Activated CD8-positive, alpha-beta T cell treated with anti-CD3 and anti-CD28 coated beads, Interleukin-2, amount 10 ng/mL, durations not matched to agents 7 days and 5 days (primary cell): Measurements from ENCODE around the gene KLF6. TPM values are rescaled to one million over a fixed set of nuclear protein-coding genes. Genes with fewer than 3 reads are reported as not detected.

Source experiments
- ATAC-seq: fragments of 150-1000 bp; cut with Tn5 transposase; one replicate; pipeline ENCODE4 v1.10.0; 2021; ENCODE audit warnings: moderate library complexity
- CTCF ChIA-PET: fragments of 350-600 bp; sonication (Branson Sonifier 250); formaldehyde crosslinking; loops from one replicate; lab custom pipeline; 2021; ENCODE audit warnings: antibody characterized with exemption; lab: Charles Lee
- POLR2A ChIA-PET: fragments of 350-600 bp; sonication (Branson Sonifier 250); formaldehyde crosslinking; loops from one replicate; lab custom pipeline; 2021; ENCODE audit warnings: antibody characterized with exemption; lab: Charles Lee
- DNase-seq: peaks from one replicate; pipeline ENCODE4 v3.0.0-alpha.2; 2020
- H3K27ac Mint-ChIP-seq: one replicate; pipeline ENCODE4 v1.8.0; 2021; ENCODE audit warnings: mild to moderate bottlenecking, mixed read lengths
- H3K27me3 Mint-ChIP-seq: one replicate; pipeline ENCODE4 v1.8.0; 2021; ENCODE audit warnings: low read depth, mixed read lengths
- H3K36me3 Mint-ChIP-seq: one replicate; pipeline ENCODE4 v1.8.0; 2021; ENCODE audit warnings: low read depth, mixed read lengths
- H3K4me1 Mint-ChIP-seq: one replicate; pipeline ENCODE4 v1.8.0; 2021; ENCODE audit warnings: low read depth, mixed read lengths
- H3K4me3 Mint-ChIP-seq: one replicate; pipeline ENCODE4 v1.8.0; 2021; ENCODE audit warnings: mild to moderate bottlenecking, mixed read lengths
- H3K9me3 Mint-ChIP-seq: one replicate; pipeline ENCODE4 v1.8.0; 2022; ENCODE audit warnings: mixed read lengths; ENCODE audit not compliant: insufficient read depth
- total RNA-seq, 2 experiments: library from RNA; stranded (reverse); gene quantifications; one replicate each; pipeline ENCODE4 v1.2.3, GENCODE V29; 2021

KLF6 gene
- total RNA-seq, 2 experiments from 2014 or later = 208 to 215 TPM

DNA sequence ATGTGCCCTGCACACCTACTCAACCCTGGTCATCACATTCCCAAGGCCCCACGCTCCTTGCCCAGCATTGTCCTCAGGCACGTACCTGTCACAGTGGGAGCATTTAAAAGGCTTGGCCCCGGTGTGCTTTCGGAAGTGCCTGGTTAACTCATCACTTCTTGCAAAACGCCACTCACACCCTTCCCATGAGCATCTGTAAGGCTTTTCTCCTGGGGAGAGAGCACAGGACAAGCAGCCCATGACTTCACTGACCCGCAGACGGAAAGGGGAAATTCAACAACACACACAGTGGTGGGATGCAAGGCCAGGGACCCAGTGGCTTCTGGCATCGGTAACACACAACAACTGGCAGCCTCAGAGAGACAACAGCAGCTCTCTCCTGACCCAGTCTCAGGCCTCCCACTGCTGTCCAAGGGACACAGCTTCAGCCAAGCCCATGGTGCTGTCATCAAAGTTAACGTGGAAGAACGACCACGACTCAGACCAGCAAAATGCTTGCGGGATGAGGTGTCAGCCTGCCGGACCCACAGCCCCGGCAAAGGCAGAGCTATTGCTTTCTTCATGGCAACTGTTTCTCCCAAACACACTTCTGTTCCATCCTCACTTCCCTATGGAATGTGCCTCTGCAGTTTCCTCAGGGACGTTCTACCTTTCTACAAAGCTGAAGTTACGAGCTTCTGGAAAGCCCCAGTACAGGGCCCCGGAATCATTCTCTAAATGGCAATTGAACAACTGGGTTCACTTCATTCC, 4.8 kb downstream of the KLF6 start:
- POLR2A ChIA-PET = interaction anchor here (0.5 to 6.8 kb wide), 7 partner anchors 16 to 210 kb away, joined by 3 to 658 read pairs (median 112); no protein-coding TSS in a partner anchor
- no peak for DNase-seq
- Mint-ChIP-seq H3K4me3 (peak overlapping the region; percentile 95), H3K4me1 (peaks cover 67% of the 10 kb centered on the region), H3K27ac (peak overlapping the region; percentile 98), H3K27me3 (no peaks in the 10 kb centered on the region), H3K9me3 (no peaks in the 10 kb centered on the region), H3K36me3 (peaks cover 90% of the 10 kb centered on the region)
- no peak for ATAC-seq
- CTCF ChIA-PET = interaction anchor here (0.8 to 0.9 kb wide), 2 partner anchors 49 to 184 kb away, joined by 3 read pairs; no protein-coding TSS in a partner anchor

DNA sequence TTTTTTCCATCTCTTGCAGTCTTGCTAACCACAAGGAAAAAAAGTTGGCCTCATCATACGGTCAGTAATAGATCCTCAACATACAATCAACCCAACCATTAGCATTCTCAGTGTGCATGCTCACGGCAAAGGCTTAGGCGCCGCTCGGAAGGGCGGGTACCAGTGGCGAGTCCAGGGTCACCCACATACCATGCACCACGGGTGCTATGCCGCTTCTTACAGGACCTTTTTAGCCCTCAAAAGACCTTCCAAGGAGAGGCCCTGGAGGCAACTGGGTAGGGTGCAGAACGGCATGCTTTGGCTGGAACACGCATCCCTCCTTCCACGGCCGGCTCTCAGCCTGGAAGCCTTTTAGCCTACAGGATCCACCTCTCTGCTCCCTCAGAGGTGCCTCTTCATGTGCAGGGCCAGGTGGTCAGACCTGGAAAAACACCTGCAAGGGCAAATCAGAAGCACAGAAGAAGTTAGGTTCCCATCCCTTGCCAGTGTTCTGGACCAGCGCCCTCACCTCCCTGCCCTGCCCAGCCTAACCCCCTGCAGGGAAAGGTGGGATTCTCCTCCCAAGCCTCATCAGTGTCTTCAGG, 5.8 kb downstream of the KLF6 start:
- peaks cover 96% of the 10 kb centered on the region for H3K36me3 Mint-ChIP-seq
- no peaks in the 10 kb centered on the region for H3K27me3 Mint-ChIP-seq
- H3K27ac Mint-ChIP-seq = peak overlapping the region; percentile 58
- DNase-seq (no peak), ATAC-seq (no peak)
- no peaks in the 10 kb centered on the region for H3K9me3 Mint-ChIP-seq
- peaks cover 67% of the 10 kb centered on the region for H3K4me1 Mint-ChIP-seq
- peak overlapping the region; percentile 40 for H3K4me3 Mint-ChIP-seq
- ChIA-PET CTCF (interaction anchor here (2.3 kb wide), 1 partner anchor 21 kb away, joined by 9 read pairs; no protein-coding TSS in a partner anchor), POLR2A (interaction anchor here (0.6 to 2.8 kb wide), 3 partner anchors 22 to 50 kb away, joined by 3 to 17 read pairs (median 7); no protein-coding TSS in a partner anchor)

DNA sequence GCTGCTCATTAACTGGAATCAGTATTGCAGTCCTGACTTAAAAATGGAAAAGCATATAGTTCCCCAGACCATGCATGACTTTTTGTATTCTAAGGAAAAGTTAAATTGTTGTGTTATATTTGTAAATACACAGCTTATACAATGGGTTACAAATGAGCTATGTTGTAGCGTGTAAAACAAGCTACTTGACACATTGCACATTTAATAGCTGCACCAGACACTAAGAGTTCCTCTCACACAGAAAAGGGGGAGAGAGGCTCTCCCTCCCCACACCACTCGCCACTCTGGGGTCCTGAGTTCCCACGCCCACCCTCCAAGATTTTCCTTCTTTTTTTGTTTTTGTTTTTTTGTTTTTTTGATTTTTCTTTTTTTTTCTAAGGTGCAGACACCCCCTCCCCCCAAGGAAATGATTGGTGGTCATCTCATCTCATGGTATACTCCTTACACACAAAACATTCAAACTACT, 6.3 kb downstream of the KLF6 start:
- Mint-ChIP-seq H3K4me1 (peaks cover 67% of the 10 kb centered on the region), H3K36me3 (peaks cover 96% of the 10 kb centered on the region), H3K9me3 (no peaks in the 10 kb centered on the region), H3K4me3 (peak overlapping the region; percentile 40), H3K27me3 (no peaks in the 10 kb centered on the region), H3K27ac (peak overlapping the region; percentile 58)
- ChIA-PET CTCF (interaction anchor here (0.6 to 2.3 kb wide), 5 partner anchors 12 to 106 kb away, joined by 3 to 9 read pairs (median 4); no protein-coding TSS in a partner anchor), POLR2A (interaction anchor here (0.6 to 2.8 kb wide), 8 partner anchors 21 to 194 kb away, joined by 3 to 17 read pairs (median 3); no protein-coding TSS in a partner anchor)
- ATAC-seq (no peak), DNase-seq (no peak)

DNA sequence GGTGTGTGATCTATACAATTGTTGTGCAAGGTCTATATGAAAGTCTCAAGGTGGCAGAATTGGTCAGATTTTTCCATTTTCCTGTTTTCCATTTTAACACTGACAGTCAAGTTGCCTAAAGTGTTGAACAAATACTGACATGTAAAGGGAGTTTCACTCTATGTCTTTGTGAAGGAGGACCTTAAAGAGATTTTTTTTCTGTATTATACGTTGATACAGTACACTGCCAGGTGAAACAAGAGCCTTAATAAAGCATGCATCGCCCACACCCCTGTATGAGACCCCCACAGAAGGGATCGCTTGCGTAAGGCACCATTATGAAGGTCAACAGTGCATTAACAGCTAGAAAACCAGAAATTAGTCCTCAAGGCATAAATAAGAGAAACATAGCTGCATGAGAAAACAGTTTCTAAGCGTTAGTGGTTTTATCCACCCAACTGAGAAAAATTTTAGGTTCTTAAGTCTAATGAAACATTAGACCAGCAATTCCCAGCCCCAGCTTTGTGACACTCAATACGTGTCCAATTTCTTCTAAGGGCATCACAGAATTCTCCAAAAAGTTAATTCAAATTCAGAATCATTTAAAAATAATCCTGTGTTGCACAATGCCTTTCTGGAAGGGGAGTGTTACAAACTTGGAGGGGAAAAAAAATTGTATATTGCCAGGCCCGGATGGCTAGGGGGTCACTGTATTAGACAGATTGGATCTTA, 6.9 kb downstream of the KLF6 start:
- CTCF ChIA-PET = interaction anchor here (0.6 to 2.3 kb wide), 7 partner anchors 12 to 106 kb away, joined by 3 to 9 read pairs (median 4); no protein-coding TSS in a partner anchor
- POLR2A ChIA-PET = interaction anchor here (0.8 to 2.8 kb wide), 10 partner anchors 10 to 194 kb away, joined by 3 to 17 read pairs (median 4); no protein-coding TSS in a partner anchor
- no peak for DNase-seq
- Mint-ChIP-seq H3K27me3 (no peaks in the 10 kb centered on the region), H3K9me3 (no peaks in the 10 kb centered on the region), H3K27ac (peak overlapping the region; percentile 58), H3K36me3 (peaks cover 94% of the 10 kb centered on the region), H3K4me1 (peaks cover 67% of the 10 kb centered on the region), H3K4me3 (peak overlapping the region; percentile 40)
- no peak for ATAC-seq

DNA sequence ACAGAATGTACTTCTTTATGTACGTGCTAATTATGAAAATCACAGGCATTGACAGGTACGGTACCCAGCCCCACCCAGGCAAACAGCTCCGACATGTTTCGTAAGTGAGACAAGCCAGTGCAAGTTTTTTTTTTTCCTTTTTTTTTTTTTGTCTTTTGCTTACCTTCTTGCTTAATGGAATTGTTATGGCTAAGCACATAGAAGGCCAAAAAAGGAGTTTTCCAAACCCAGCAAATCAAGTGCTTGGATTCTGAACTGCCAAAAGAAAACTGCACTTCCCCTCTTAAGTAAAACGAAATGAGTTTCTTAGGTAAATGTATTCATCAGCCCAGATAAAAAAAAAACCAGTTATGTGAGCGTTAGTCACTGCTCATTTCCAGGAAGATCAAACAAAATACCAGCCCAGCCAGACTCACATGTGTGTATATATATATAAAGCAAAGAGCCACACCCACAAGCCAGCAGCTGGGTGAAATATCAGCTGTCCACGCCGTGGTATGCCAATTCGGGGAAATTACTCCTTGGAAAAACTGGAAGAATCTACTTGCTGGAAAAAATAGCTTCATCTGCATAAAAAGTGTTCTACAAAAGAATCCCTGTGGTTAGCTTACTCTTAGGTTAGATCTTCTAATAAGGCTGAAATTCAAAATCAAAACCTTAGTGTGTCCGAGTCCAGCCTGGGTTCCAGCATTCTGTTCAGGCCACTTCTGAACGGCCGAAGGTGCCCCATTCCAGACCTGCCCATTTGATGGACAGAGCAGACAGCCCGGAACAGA, 8.0 kb downstream of the KLF6 start:
- ATAC-seq = peak; percentile 6
- peak overlapping the region; percentile 23 for H3K4me3 Mint-ChIP-seq
- H3K4me1 Mint-ChIP-seq = peaks cover 63% of the 10 kb centered on the region
- CTCF ChIA-PET = interaction anchor here (0.9 to 2.3 kb wide), 6 partner anchors 11 to 32 kb away, joined by 3 to 9 read pairs (median 4); no protein-coding TSS in a partner anchor
- peak overlapping the region; percentile 64 for H3K27ac Mint-ChIP-seq
- H3K9me3 Mint-ChIP-seq = no peaks in the 10 kb centered on the region
- H3K36me3 Mint-ChIP-seq = peaks cover 87% of the 10 kb centered on the region
- POLR2A ChIA-PET = interaction anchor here (0.6 to 2.8 kb wide), 14 partner anchors 8 to 355 kb away, joined by 3 to 20 read pairs (median 5); partner anchors contain the start of gene KLF6
- no peaks in the 10 kb centered on the region for H3K27me3 Mint-ChIP-seq
- DNase-seq = peak; percentile 62

DNA sequence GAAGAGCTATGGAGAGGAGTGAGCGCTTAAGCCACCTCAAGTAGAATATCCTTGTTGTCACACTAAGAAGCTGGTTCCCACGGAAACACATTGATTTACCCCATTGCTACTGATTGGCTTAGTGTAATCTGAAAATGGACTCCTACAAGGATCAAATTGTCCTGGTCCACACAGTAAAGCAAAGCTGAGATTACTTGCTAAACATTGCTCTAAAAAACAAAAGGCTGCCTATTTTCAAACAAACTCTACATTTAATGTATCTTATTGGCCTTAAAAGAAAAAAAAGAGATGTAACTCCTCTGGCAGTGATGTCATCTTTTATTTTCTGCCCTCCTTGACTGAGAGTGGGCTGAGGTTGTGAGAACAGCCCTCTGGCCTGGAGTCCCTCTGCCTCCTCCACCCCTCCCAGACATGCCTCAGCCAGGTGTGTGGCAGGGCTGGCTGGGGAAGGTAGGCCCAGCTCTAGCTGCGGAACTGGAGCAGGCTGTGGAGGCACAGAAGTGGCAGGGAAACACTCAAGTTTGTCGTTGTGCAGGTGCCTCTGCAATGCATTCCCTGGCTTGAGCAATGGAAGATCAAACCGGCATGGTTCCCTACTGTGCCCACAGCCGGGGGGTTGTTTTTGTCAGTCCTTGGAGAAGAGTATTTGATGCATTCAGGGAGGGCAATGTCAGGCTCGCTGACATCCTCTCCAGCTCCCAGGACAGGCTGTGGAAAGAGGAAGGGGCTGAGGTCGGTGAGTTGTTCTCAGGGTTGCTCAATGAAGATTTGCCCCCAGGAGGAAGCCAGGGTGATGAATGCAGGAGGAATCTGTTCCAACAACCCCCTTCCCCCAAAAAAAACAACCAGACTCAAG, 9.1 kb downstream of the KLF6 start:
- ATAC-seq = peak; percentile 16
- ChIA-PET POLR2A (interaction anchor here (0.6 to 2.8 kb wide), 12 partner anchors 8 to 604 kb away, joined by 3 to 20 read pairs (median 4); partner anchors contain the start of genes KLF6 and PITRM1), CTCF (interaction anchor here (1.1 to 2.9 kb wide), 4 partner anchors 10 to 71 kb away, joined by 3 to 9 read pairs (median 4); no protein-coding TSS in a partner anchor)
- Mint-ChIP-seq H3K36me3 (peaks cover 76% of the 10 kb centered on the region), H3K27me3 (no peaks in the 10 kb centered on the region), H3K9me3 (no peaks in the 10 kb centered on the region), H3K27ac (peak overlapping the region; percentile 36), H3K4me3 (peak overlapping the region; percentile 10), H3K4me1 (peaks cover 53% of the 10 kb centered on the region)
- DNase-seq = no peak

DNA sequence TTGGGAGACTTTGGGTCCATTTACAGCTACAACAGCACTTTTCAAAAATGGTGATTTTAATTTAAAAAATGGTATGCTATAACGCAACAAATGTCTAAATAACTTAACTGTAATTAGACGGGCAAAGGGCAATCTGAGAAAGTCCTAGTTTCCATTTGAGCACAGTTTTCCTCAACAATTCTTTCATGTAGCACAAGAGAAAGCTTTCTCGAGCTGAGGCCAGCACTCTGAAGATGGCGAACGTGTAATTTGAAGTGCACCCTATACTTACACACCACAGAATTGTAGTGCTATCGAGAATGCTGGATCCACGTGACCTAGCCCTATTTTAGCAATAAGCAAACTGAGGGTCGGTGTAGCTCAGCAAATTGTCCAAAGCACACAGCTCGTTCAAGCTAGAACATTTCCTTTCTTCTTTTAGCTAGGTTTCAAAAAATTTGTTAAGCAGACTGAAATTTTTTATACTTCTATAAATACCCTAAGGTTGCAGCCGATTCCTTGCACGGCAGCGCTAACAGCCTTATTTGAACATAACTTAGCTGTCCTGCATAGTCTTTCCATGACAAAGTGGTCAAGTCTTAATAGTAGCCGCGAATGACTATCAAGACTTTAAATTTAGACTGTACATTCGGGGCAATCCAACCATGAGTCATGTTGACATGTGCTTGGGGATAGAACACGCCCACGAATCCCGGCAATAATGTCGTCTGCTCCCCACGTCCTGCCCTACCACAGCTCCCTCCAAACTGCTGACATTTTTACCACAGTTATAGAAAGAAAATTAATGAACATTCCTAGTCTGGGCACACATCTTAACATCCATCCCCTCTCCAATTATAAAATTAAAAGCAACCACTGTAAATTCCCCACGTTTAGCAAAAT, 10.0 kb downstream of the KLF6 start:
- peak overlapping the region; percentile 36 for H3K27ac Mint-ChIP-seq
- DNase-seq = no peak
- no peak overlapping the region for H3K4me3 Mint-ChIP-seq
- peaks cover 68% of the 10 kb centered on the region for H3K36me3 Mint-ChIP-seq
- ATAC-seq = peak; percentile 9
- CTCF ChIA-PET = interaction anchor here (0.8 to 2.9 kb wide), 5 partner anchors 9 to 70 kb away, joined by 3 to 9 read pairs (median 4); no protein-coding TSS in a partner anchor
- no peaks in the 10 kb centered on the region for H3K27me3 Mint-ChIP-seq
- no peaks in the 10 kb centered on the region for H3K9me3 Mint-ChIP-seq
- POLR2A ChIA-PET = interaction anchor here (0.6 to 2.3 kb wide), 7 partner anchors 8 to 603 kb away, joined by 3 to 20 read pairs (median 3); partner anchors contain the start of genes KLF6 and PITRM1
- H3K4me1 Mint-ChIP-seq = peaks cover 44% of the 10 kb centered on the region

DNA sequence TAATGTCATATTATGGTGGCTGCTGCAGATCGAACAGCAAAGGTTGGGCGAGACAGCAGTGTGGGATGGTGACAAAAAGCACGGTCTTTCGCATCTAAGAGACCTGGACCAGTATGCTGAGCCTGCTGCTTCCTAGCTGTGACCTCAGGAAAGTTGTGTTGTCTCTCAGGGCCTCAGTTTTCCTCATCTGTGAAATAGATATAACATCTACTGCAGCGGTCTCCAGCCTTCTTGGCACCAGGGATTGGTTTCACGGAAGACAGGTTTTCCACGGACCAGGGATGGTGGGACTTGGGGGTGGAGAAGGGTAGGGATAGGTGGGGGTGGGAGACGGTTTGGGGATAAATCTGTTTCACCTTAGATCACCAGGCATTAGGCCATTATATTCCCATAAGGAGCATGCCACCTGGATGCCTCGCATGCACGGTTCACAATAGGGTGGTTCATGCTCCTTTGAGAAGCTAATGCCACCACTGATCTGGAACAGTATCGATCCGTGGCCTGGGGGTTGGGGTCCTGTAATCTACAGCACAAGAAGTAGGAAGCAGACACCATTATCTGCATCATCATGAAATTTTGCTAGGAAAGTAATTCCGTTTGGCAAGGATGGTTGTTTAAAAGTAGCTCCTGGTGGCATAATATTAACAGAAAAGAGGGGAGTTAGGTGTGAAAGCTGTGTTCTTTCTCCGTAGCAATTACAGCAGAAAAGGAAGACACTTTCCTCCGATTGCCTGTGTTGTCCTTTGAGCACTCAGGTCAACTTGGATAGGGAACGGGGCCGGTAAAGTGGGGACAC, 10.8 kb downstream of the KLF6 start:
- peak; percentile 25 for ATAC-seq
- DNase-seq = no peak
- ChIA-PET POLR2A (interaction anchor here (1.1 to 2.3 kb wide), 7 partner anchors 9 to 602 kb away, joined by 3 to 20 read pairs (median 4); partner anchors contain the start of genes KLF6 and PITRM1), CTCF (interaction anchor here (0.8 to 2.9 kb wide), 4 partner anchors 9 to 17 kb away, joined by 3 to 9 read pairs (median 4); no protein-coding TSS in a partner anchor)
- peaks cover 59% of the 10 kb centered on the region for H3K36me3 Mint-ChIP-seq
- no peaks in the 10 kb centered on the region for H3K9me3 Mint-ChIP-seq
- H3K4me3 Mint-ChIP-seq = no peak overlapping the region
- no peak overlapping the region for H3K27ac Mint-ChIP-seq
- H3K27me3 Mint-ChIP-seq = no peaks in the 10 kb centered on the region
- H3K4me1 Mint-ChIP-seq = peaks cover 42% of the 10 kb centered on the region
